ENCODE results near the gene TTLL5.

TTLL5 gene

GRCh38 chr14:75742867-75743266, 81.8 kb downstream of the TTLL5 start:
- DNase-seq (ENCODE audit: low read depth in 2 of 2), result no peak

- DNase-seq (ENCODE audit: low read depth in 2 of 2), result no peak
These were observed 86.9 kb downstream of the TTLL5 start for GRCh38 chr14:75747899-75748298.

- DNase-seq (ENCODE audit: low read depth in 2 of 2), result no peak
These were observed 87.3 kb downstream of the TTLL5 start for GRCh38 chr14:75748336-75748735.

- no peak for DNase-seq (ENCODE audit: low read depth in 2 of 2)
These were observed 90.2 kb downstream of the TTLL5 start for GRCh38 chr14:75751296-75751695.

GRCh38 chr14:75752086-75752485, 91.0 kb downstream of the TTLL5 start:
- DNase-seq (ENCODE audit: low read depth in 2 of 2), result no peak

GRCh38 chr14:75752907-75753594, 92.0 kb downstream of the TTLL5 start:
- no peak for DNase-seq (ENCODE audit: low read depth in 2 of 2)

GRCh38 chr14:75753696-75754095, 92.7 kb downstream of the TTLL5 start:
- no peak for DNase-seq (ENCODE audit: low read depth in 2 of 2)

GRCh38 chr14:75757644-75758402, 96.8 kb downstream of the TTLL5 start:
- DNase-seq (ENCODE audit: low read depth in 2 of 2), result no peak

GRCh38 chr14:75764020-75764419, 103.0 kb downstream of the TTLL5 start:
- DNase-seq (ENCODE audit: low read depth in 2 of 2), result no peak

- no peak for DNase-seq (ENCODE audit: low read depth in 2 of 2)
These were observed 108.1 kb downstream of the TTLL5 start for GRCh38 chr14:75769047-75769685.

GRCh38 chr14:75770635-75771034, 109.6 kb downstream of the TTLL5 start:
- no peak for DNase-seq (ENCODE audit: low read depth in 2 of 2)

GRCh38 chr14:75771595-75771994, 110.5 kb downstream of the TTLL5 start:
- no peak for DNase-seq (ENCODE audit: low read depth in 2 of 2)

- no peak for DNase-seq (ENCODE audit: low read depth in 2 of 2)
These were observed 112.0 kb downstream of the TTLL5 start for GRCh38 chr14:75773046-75773445.

GRCh38 chr14:75781096-75781495, 120.0 kb downstream of the TTLL5 start:
- DNase-seq (ENCODE audit: low read depth in 2 of 2), result no peak

- no peak for DNase-seq (ENCODE audit: low read depth in 2 of 2)
These were observed 122.1 kb downstream of the TTLL5 start for GRCh38 chr14:75783184-75783583.

GRCh38 chr14:75783602-75784313, 122.7 kb downstream of the TTLL5 start:
- DNase-seq (ENCODE audit: low read depth in 2 of 2), result no peak

- DNase-seq (ENCODE audit: low read depth in 2 of 2), result no peak
These were observed 123.3 kb downstream of the TTLL5 start for GRCh38 chr14:75784314-75784686.

GRCh38 chr14:75793806-75794205, 132.8 kb downstream of the TTLL5 start:
- DNase-seq (ENCODE audit: low read depth in 2 of 2), result no peak

- no peak for DNase-seq (ENCODE audit: low read depth in 2 of 2)
These were observed 133.6 kb downstream of the TTLL5 start for GRCh38 chr14:75794615-75795038.

GRCh38 chr14:75800792-75801191, 139.7 kb downstream of the TTLL5 start:
- DNase-seq (ENCODE audit: low read depth in 2 of 2), result no peak

- DNase-seq (ENCODE audit: low read depth in 2 of 2), result no peak
These were observed 141.4 kb downstream of the TTLL5 start for GRCh38 chr14:75802486-75802885.

GRCh38 chr14:75803765-75804164, 142.7 kb downstream of the TTLL5 start:
- no peak for DNase-seq (ENCODE audit: low read depth in 2 of 2)

All from stimulated activated CD8-positive, alpha-beta memory T cell treated with anti-CD3 and anti-CD28 coated beads, Interleukin-15, amount 100 ng/mL, for 4 hours (primary cell).